ENCODE data around the gene EIF4G3.

DNA sequence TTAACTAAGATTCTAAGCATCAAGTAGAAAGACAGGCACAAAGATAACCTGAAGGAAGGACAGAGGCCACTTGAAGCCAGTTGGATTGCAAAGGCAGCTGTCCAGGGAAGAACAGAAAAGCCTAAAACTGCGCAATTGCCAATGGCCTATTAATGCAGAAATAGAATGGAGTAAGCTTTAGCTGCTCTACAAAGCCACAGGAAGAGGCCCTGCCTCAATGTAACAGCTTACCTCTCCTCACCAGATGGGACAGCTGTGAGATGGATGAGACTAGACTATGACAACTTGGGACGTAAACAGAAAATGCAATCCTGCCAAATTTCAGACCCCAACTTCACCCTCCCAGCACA is 176.5 kb downstream of the EIF4G3 start:
- no peak for TF ChIP-seq RARB (CRISPR knock-in tag; IDR thresholded peaks at IDR 0.05)
- TF ChIP-seq ZNF8 (CRISPR knock-in tag; IDR thresholded peaks at IDR 0.05), result no peak
- TF ChIP-seq ZC3H10 (CRISPR knock-in tag; IDR thresholded peaks at IDR 0.05), result no peak
- no peak for TF ChIP-seq TOX (CRISPR knock-in tag; IDR thresholded peaks at IDR 0.05; ENCODE audit: borderline replicate concordance)
- TF ChIP-seq, protein P1, sequence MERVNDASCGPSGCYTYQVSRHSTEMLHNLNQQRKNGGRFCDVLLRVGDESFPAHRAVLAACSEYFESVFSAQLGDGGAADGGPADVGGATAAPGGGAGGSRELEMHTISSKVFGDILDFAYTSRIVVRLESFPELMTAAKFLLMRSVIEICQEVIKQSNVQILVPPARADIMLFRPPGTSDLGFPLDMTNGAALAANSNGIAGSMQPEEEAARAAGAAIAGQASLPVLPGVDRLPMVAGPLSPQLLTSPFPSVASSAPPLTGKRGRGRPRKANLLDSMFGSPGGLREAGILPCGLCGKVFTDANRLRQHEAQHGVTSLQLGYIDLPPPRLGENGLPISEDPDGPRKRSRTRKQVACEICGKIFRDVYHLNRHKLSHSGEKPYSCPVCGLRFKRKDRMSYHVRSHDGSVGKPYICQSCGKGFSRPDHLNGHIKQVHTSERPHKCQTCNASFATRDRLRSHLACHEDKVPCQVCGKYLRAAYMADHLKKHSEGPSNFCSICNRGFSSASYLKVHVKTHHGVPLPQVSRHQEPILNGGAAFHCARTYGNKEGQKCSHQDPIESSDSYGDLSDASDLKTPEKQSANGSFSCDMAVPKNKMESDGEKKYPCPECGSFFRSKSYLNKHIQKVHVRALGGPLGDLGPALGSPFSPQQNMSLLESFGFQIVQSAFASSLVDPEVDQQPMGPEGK (CRISPR knock-in tag; IDR thresholded peaks at IDR 0.05; ENCODE audit: borderline replicate concordance), result no peak
- TF ChIP-seq, protein P2, sequence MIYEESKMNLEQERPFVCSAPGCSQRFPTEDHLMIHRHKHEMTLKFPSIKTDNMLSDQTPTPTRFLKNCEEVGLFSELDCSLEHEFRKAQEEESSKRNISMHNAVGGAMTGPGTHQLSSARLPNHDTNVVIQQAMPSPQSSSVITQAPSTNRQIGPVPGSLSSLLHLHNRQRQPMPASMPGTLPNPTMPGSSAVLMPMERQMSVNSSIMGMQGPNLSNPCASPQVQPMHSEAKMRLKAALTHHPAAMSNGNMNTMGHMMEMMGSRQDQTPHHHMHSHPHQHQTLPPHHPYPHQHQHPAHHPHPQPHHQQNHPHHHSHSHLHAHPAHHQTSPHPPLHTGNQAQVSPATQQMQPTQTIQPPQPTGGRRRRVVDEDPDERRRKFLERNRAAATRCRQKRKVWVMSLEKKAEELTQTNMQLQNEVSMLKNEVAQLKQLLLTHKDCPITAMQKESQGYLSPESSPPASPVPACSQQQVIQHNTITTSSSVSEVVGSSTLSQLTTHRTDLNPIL (CRISPR knock-in tag; IDR thresholded peaks at IDR 0.05; ENCODE audit: low read depth), result no peak
- TF ChIP-seq, protein P3, sequence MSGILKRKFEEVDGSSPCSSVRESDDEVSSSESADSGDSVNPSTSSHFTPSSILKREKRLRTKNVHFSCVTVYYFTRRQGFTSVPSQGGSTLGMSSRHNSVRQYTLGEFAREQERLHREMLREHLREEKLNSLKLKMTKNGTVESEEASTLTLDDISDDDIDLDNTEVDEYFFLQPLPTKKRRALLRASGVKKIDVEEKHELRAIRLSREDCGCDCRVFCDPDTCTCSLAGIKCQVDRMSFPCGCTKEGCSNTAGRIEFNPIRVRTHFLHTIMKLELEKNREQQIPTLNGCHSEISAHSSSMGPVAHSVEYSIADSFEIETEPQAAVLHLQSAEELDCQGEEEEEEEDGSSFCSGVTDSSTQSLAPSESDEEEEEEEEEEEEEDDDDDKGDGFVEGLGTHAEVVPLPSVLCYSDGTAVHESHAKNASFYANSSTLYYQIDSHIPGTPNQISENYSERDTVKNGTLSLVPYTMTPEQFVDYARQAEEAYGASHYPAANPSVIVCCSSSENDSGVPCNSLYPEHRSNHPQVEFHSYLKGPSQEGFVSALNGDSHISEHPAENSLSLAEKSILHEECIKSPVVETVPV (CRISPR knock-in tag; IDR thresholded peaks at IDR 0.05), result no peak
- TF ChIP-seq ZFP30 (CRISPR knock-in tag; IDR thresholded peaks at IDR 0.05), result no peak
- no peak for TF ChIP-seq TCF4 (CRISPR knock-in tag; IDR thresholded peaks at IDR 0.05; ENCODE audit: borderline replicate concordance)
- TF ChIP-seq CSDC2 (CRISPR knock-in tag; IDR thresholded peaks at IDR 0.05), result no peak
- no peak for TF ChIP-seq ISL1 (CRISPR knock-in tag; IDR thresholded peaks at IDR 0.05)
